ENCODE measurements around the gene RBM44.
"Not testable (repeated sequence)": the region's sequence is repeated elsewhere in the genome, so short reads cannot be mapped to it uniquely, and the experiment has no call there.

Gene RBM44

GRCh38 chr2:237827421-237827987, 28.9 kb downstream of the RBM44 start:
- no peak overlapping the region for H3K4me3 ChIP-seq (ENCODE audit: low read depth, low read length)
- TF ChIP-seq, protein P1, sequence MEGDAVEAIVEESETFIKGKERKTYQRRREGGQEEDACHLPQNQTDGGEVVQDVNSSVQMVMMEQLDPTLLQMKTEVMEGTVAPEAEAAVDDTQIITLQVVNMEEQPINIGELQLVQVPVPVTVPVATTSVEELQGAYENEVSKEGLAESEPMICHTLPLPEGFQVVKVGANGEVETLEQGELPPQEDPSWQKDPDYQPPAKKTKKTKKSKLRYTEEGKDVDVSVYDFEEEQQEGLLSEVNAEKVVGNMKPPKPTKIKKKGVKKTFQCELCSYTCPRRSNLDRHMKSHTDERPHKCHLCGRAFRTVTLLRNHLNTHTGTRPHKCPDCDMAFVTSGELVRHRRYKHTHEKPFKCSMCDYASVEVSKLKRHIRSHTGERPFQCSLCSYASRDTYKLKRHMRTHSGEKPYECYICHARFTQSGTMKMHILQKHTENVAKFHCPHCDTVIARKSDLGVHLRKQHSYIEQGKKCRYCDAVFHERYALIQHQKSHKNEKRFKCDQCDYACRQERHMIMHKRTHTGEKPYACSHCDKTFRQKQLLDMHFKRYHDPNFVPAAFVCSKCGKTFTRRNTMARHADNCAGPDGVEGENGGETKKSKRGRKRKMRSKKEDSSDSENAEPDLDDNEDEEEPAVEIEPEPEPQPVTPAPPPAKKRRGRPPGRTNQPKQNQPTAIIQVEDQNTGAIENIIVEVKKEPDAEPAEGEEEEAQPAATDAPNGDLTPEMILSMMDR (IDR thresholded peaks at IDR 0.05; ENCODE audit: borderline replicate concordance, insufficient read depth, low read depth, low read length): no peak

DNA sequence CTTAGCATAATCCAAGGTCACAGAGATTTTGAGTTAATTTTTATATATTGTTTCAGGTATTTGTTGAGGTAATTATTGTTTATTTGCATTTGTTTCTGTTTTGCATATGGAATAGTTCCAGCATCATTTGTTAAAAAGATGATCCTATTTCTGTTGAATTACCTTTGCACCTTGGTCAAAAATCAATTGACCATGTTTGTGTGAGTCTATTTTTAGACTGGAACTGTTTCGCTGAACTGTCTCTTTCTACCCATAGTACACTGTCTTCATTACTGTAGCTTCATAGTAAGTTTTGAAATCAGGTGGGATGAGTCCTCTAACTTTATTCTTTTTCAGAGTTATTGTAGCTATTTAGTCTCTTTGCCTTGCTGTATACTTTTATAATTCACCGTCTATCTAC, 31.9 kb downstream of the RBM44 start:
- TF ChIP-seq, protein P1 (IDR thresholded peaks at IDR 0.05; ENCODE audit: borderline replicate concordance, insufficient read depth, low read depth, low read length): no peak
- no peak overlapping the region for H3K4me3 ChIP-seq (ENCODE audit: low read depth, low read length)

DNA sequence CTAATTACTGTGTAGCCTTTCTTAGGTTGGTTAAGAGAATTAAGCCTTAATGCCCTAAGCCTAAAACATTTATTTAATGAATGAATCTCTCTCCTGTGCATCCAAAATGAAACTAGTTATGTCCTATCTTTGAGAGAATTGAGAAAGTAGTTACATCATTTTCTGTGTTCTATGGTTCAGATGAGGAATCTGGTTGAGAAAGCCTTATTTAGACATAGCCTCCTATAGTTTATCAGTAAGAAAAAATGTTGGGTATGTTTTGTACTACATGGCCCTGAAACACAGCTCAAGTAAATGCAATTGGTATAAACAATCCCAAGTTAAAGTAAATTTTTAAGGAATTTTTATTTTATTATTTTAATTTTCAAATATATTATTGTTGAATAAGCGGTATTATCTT, 35.0 kb downstream of the RBM44 start:
- TF ChIP-seq, protein P1 (IDR thresholded peaks at IDR 0.05; ENCODE audit: borderline replicate concordance, insufficient read depth, low read depth, low read length): no peak
- no peak overlapping the region for H3K4me3 ChIP-seq (ENCODE audit: low read depth, low read length)

GRCh38 chr2:237835372-237835771, 36.8 kb downstream of the RBM44 start:
- TF ChIP-seq, protein P1 (IDR thresholded peaks at IDR 0.05; ENCODE audit: borderline replicate concordance, insufficient read depth, low read depth, low read length): no peak
- H3K4me3 ChIP-seq (ENCODE audit: low read depth, low read length): no peak overlapping the region

DNA sequence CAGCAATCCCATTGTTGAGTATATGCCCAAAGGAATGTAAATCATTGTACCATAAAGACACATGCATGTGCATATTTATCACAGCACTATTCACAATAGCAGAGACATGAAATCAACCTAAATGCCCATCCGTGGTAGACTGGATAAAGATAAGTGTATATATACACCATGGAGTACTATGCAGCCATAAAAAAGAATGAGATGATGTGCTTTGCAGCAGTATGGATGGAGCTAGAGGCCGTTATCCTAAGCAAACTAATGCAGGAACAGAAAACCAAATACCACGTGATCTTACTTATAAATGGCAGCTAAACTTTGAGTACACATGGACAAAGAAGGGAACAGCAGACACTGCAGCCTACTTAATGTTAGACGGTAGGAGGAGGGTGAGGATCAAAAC, 42.5 kb downstream of the RBM44 start:
- no peak overlapping the region for H3K4me3 ChIP-seq (ENCODE audit: low read depth, low read length)
- TF ChIP-seq, protein P1 (IDR thresholded peaks at IDR 0.05; ENCODE audit: borderline replicate concordance, insufficient read depth, low read depth, low read length): no peak

DNA sequence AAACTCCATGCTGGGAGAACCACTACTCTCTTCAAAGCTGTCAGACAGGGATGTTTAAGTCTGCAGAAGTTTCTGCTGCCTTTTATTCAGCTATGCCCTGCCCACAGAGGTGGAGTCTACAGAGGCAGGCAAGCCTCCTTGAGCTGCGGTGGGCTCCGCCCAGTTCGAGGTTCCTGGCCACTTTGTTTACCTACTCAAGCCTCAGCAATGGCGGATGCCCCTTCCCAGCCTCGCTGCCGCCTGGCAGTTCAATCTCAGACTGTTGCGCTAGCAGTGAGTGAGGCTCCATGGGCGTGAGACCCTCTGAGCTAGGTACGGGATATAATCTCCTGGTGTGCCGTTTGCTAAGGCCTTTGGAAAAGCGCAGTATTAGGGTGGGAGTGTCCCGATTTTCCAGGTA, 50.4 kb downstream of the RBM44 start:
- H3K4me3 ChIP-seq (ENCODE audit: low read depth, low read length): not testable (repeated sequence)

DNA sequence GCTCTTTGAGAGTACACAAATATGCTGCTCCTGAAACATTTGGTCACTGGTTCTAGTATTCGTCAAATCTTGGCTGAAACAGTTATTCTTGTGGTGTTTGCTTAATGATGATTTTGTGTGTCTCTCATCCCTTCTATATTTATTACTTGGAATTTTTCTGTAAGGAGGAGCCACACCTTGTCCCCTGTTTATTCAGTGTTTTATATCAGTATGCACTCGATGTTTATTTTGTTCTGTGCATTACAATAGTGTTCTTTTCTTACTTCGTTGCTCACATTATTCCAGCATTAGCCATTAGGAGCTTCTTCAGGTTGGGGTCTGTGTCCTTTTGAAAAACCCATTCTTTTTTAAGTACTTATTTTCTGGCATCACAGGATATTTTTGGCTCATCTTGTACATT, 55.7 kb downstream of the RBM44 start:
- H3K4me3 ChIP-seq (ENCODE audit: low read depth, low read length): no peak overlapping the region
- TF ChIP-seq, protein P1 (IDR thresholded peaks at IDR 0.05; ENCODE audit: borderline replicate concordance, insufficient read depth, low read depth, low read length): no peak

GRCh38 chr2:237857791-237858190, 59.2 kb downstream of the RBM44 start:
- TF ChIP-seq, protein P1 (IDR thresholded peaks at IDR 0.05; ENCODE audit: borderline replicate concordance, insufficient read depth, low read depth, low read length): no peak
- H3K4me3 ChIP-seq (ENCODE audit: low read depth, low read length): no peak overlapping the region

All from GM12875 (cell line).